K562 (cell line): Measurements from ENCODE around the gene FAM3C. TPM values are rescaled to one million over a fixed set of nuclear protein-coding genes. Genes with fewer than 3 reads are reported as not detected.
"Not testable (repeated sequence)": the region's sequence is repeated elsewhere in the genome, so short reads cannot be mapped to it uniquely, and the experiment has no call there.

Experiments
- ATAC-seq: fragments of 200-7000 bp; cut with Tn5 transposase; 3 replicates; pipeline ENCODE4 v1.9.1; 2020; ENCODE audit warnings: moderate library complexity
- BruUV-seq: library from RNA; stranded (reverse); fragments of 400-500 nt; replicated peaks from 2 replicates; lab custom pipeline; 2021; lab: Mats Ljungman, UMichigan
- CTCF ChIA-PET: fragments of 300-600 bp; formaldehyde crosslinking; extraction: SDS; loops from one replicate; lab custom pipeline; 2021; ENCODE audit warnings: low intra/inter-chr PET ratio; lab: Yijun Ruan, JAX
- POLR2A ChIA-PET: fragments of 300-600, 350-650 bp; sonication (Branson Sonifier 250); formaldehyde crosslinking; extraction: SDS; loops from one replicate; lab custom pipeline; 2021; ENCODE audit warnings: antibody characterized with exemption, inconsistent platforms; lab: Yijun Ruan, JAX
- DNase-seq, 4 experiments: peaks; one replicate each; pipeline versions ENCODE4 v3.0.0 to v3.0.0-alpha.2; 2011 to 2018; ENCODE audit warnings: low spot score in 3 of 4, mixed read lengths in 3 of 4; ENCODE audit errors: extremely low read depth in 1 of 4
- FAIRE-seq: peaks from 2 replicates; lab custom pipeline; 2011; peaks lifted over from hg19 to GRCh38; lab: Jason Lieb, UNC
- H2AFZ ChIP-seq: 2 replicates; pipeline ENCODE4 v1.6.0; 2011; ENCODE audit warnings: low read depth, low read length, control low read depth, inconsistent platforms
- H3K27ac ChIP-seq: fragments of 200-600 bp; 3 replicates; pipeline ENCODE4 v1.8.0; 2011; ENCODE audit warnings: low read depth, mild to moderate bottlenecking, control low read depth, inconsistent platforms, low read length, moderate library complexity, mixed read lengths; ENCODE audit errors: extremely low read depth
- H3K27me3 ChIP-seq, 2 experiments: fragments of 300-600 bp in 1 of 2; 2 replicates in 1 of 2; 3 replicates in 1 of 2; pipeline versions ENCODE4 v1.6.0 to v1.8.0; 2011; ENCODE audit warnings: inconsistent platforms in 2 of 2, low read length in 2 of 2, mild to moderate bottlenecking in 1 of 2, mixed read lengths in 1 of 2, moderate library complexity in 1 of 2; ENCODE audit not compliant: control insufficient read depth in 2 of 2, insufficient read depth in 2 of 2
- H3K36me3 ChIP-seq: fragments of 300-600 bp; 3 replicates; pipeline ENCODE4 v1.8.0; 2011; ENCODE audit warnings: mild to moderate bottlenecking, low read length, inconsistent platforms; ENCODE audit not compliant: control insufficient read depth, insufficient read depth
- H3K4me1 ChIP-seq, 2 experiments: fragments of 200-600 bp in 1 of 2; replicated peaks in 1 of 2; 2 replicates in 1 of 2; 3 replicates in 1 of 2; pipeline versions ENCODE4 v1.5.1 to v1.8.0; 2011; ENCODE audit warnings: inconsistent platforms in 2 of 2, low read length in 2 of 2, mild to moderate bottlenecking in 1 of 2, mixed read lengths in 1 of 2, moderate library complexity in 1 of 2; ENCODE audit not compliant: control insufficient read depth in 2 of 2, insufficient read depth in 2 of 2
- H3K4me2 ChIP-seq: 2 replicates; pipeline ENCODE4 v1.6.1; 2011; ENCODE audit warnings: low read length, control low read depth, inconsistent platforms, mixed read lengths; ENCODE audit not compliant: insufficient read depth
- H3K4me3 ChIP-seq: fragments of 200-600 bp; sonication (generic), shearing (Covaris generic); 2 replicates; pipeline ENCODE4 v1.5.1; 2016; ENCODE audit warnings: control low read depth, inconsistent platforms
- H3K79me2 ChIP-seq: fragments of 200-600 bp; 3 replicates; pipeline ENCODE4 v1.8.0; 2011; ENCODE audit warnings: low read length, inconsistent platforms; ENCODE audit not compliant: control insufficient read depth, insufficient read depth
- H3K9ac ChIP-seq, 2 experiments: 2 replicates each; pipeline versions ENCODE4 v1.6.0 to v1.6.1; 2011; ENCODE audit warnings: low read depth in 2 of 2, low read length in 2 of 2, control low read depth in 1 of 2, inconsistent platforms in 1 of 2, mild to moderate bottlenecking in 1 of 2, mixed read lengths in 1 of 2; ENCODE audit not compliant: insufficient read depth in 1 of 2
- H3K9me1 ChIP-seq: one replicate; pipeline ENCODE4 v1.6.0; 2011; ENCODE audit warnings: inconsistent platforms, mild to moderate bottlenecking, low read length, moderate library complexity; ENCODE audit not compliant: control insufficient read depth, insufficient read depth
- H3K9me3 ChIP-seq: replicated peaks from 2 replicates; pipeline ENCODE4 v1.5.1; 2011; ENCODE audit warnings: low read depth, low read length, inconsistent platforms; ENCODE audit not compliant: control insufficient read depth, insufficient read depth
- H4K20me1 ChIP-seq: replicated peaks from 2 replicates; pipeline ENCODE4 v1.6.1; 2011; ENCODE audit warnings: low read length, inconsistent platforms, mixed read lengths; ENCODE audit not compliant: control insufficient read depth, insufficient read depth
- C11orf30 ChIP-seq: fragments of 450-650 bp; IDR thresholded peaks from 2 replicates; pipeline ENCODE4 v1.6.1; 2016; ENCODE audit warnings: low read depth, mild to moderate bottlenecking
- ZNF316 ChIP-seq: fragments of 450-650 bp; IDR thresholded peaks from 2 replicates; pipeline ENCODE4 v1.6.1; 2016
- WGBS: fragments of 100-300 bp; shearing (Covaris generic); methylation state at CpG from one replicate; pipeline ENCODE4 v1.1.6; 2016; ENCODE audit warnings: low coverage, mixed read lengths; ENCODE audit not compliant: insufficient coverage; ENCODE audit errors: missing lambda C conversion rate; 5-methylcytosine and 5-hydroxymethylcytosine counted together
- in situ Hi-C: fragments of 300-500 bp; cut with MboI; formaldehyde crosslinking; loops from 4 replicates; pipeline ENCODE4 v1.15.0; 2018; ENCODE audit warnings: inconsistent platforms, mixed read lengths
- intact Hi-C: fragments of 100-400 bp; cut with micrococcal nuclease; formaldehyde crosslinking; loops from 2 replicates; pipeline ENCODE4 v1.14.2; 2022
- polyA plus RNA-seq, 8 experiments: library from polyadenylated mRNA; depleted of rRNA in 4 of 8; stranded (reverse) in 5 of 8; unstranded in 3 of 8; fragments of >200 nt; fragmentation: Nextera tagmentation in 2 of 8; fragmentation: Illumina TruSeq in 1 of 8; extraction: Ambion mirVana in 2 of 8; extraction: Trizol in 1 of 8; gene quantifications; 2 replicates each; pipeline versions ENCODE4 v1.2.1 to v1.2.3, GENCODE V29; 2011 to 2014; ENCODE audit warnings: inconsistent platforms in 1 of 8, missing spikeins in 1 of 8
- total RNA-seq, 7 experiments: library from RNA; depleted of rRNA in 6 of 7; stranded (reverse); fragments of >200 nt in 6 of 7; fragmentation: Illumina TruSeq in 2 of 7; extraction: Trizol in 2 of 7; gene quantifications; 2 replicates each; pipeline versions ENCODE4 v1.2.1 to v1.2.3, GENCODE V29; 2011 to 2021; ENCODE audit warnings: low replicate concordance in 1 of 7
- TF ChIP-seq, protein P1 (sequence below), 2 experiments: fragments of 450-650 bp; formaldehyde crosslinking in 1 of 2; IDR thresholded peaks; 2 replicates each; pipeline versions ENCODE4 v1.4.0 to v1.6.1; 2014 to 2020; ENCODE audit warnings: mild to moderate bottlenecking in 2 of 2, borderline replicate concordance in 1 of 2, low read depth in 1 of 2

Gene FAM3C
- total and polyA plus RNA-seq, 9 of the 15 experiments (the other 6 are each of a cell fraction or from before 2014, with no cell fraction given): 10.6 to 42.6 (median 30.0) TPM

DNA sequence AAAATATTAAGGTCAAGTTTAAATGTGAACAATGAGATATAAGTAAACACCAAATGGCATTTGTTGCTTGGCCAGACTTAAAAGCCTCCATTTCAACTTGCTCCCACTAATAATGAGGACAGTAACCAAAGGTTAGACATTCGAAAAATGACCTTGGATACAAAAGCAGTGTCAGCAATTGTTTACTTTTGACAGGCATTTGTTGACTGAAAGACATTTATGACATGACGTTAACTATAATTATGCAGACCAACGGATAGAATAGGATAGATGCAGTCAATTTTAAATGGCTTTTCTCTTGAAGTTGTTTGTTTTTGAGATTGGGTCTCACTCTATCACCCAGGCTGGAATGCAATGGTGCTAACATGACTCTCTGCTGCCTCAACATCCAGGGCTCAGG lies 73.6 kb downstream of the FAM3C start:
- Histone ChIP-seq H3K4me3 (no peak overlapping the region), H2AFZ (no peak overlapping the region), H3K9me1 (no peaks in the 10 kb centered on the region), H3K4me2 (no peak overlapping the region), H3K9me3 (no peaks in the 10 kb centered on the region), H3K9ac (no peak overlapping the region), H3K79me2 (no peaks in the 10 kb centered on the region), H3K27me3 (peaks cover 7 to 8% of the 10 kb centered on the region in 2 experiments; a peak in 3 of 5 replicates), H3K4me1 (no peaks in the 10 kb centered on the region), H3K27ac (no peak overlapping the region), H3K36me3 (no peaks in the 10 kb centered on the region), H4K20me1 (no peaks in the 10 kb centered on the region; the same call in 1 of the 2 replicates)
- DNase-seq (no peak), FAIRE-seq (no peak), ATAC-seq (no peak)
- no TSS peak for BruUV-seq
- in situ Hi-C loops: no loop called here
- CTCF ChIA-PET: no interaction called here
- TF ChIP-seq, protein P1, sequence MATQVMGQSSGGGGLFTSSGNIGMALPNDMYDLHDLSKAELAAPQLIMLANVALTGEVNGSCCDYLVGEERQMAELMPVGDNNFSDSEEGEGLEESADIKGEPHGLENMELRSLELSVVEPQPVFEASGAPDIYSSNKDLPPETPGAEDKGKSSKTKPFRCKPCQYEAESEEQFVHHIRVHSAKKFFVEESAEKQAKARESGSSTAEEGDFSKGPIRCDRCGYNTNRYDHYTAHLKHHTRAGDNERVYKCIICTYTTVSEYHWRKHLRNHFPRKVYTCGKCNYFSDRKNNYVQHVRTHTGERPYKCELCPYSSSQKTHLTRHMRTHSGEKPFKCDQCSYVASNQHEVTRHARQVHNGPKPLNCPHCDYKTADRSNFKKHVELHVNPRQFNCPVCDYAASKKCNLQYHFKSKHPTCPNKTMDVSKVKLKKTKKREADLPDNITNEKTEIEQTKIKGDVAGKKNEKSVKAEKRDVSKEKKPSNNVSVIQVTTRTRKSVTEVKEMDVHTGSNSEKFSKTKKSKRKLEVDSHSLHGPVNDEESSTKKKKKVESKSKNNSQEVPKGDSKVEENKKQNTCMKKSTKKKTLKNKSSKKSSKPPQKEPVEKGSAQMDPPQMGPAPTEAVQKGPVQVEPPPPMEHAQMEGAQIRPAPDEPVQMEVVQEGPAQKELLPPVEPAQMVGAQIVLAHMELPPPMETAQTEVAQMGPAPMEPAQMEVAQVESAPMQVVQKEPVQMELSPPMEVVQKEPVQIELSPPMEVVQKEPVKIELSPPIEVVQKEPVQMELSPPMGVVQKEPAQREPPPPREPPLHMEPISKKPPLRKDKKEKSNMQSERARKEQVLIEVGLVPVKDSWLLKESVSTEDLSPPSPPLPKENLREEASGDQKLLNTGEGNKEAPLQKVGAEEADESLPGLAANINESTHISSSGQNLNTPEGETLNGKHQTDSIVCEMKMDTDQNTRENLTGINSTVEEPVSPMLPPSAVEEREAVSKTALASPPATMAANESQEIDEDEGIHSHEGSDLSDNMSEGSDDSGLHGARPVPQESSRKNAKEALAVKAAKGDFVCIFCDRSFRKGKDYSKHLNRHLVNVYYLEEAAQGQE (IDR thresholded peaks at IDR 0.05; ENCODE audit: borderline replicate concordance): no peak
- TF ChIP-seq, protein P1 (CRISPR knock-in tag; IDR thresholded peaks at IDR 0.05; ENCODE audit: low read depth): no peak
- TF ChIP-seq ZNF316 (peak; percentile 82), C11orf30 (peak; percentile 47; the same call in 1 of the 2 replicates)
- POLR2A ChIA-PET: no interaction called here
- 0% methylated on average over 3 of the region's 3 CpGs for WGBS
- intact Hi-C loops: no loop called here

DNA sequence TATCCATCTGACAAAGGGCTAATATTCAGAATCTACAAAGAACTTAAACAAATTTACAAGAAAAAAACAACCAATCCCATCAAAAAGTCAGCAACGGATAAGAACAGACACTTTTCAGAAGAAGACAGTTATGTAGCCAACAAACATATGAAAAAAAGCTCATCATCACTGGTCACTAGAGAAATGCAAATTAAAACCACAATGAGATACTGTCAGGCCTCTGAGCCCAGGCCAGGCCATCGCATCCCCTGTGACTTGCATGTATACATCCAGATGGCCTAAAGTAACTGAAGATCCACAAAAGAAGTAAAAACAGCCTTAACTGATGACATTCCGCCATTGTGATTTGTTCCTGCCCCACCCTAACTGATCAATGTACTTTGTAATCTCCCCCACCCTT lies 80.9 kb downstream of the FAM3C start:
- intact Hi-C loops, H3K27ac ChIP-seq, H3K4me1 ChIP-seq, CTCF ChIA-PET, BruUV-seq, DNase-seq, H3K36me3 ChIP-seq, FAIRE-seq, H3K9me3 ChIP-seq, H3K9me1 ChIP-seq, H4K20me1 ChIP-seq, H3K79me2 ChIP-seq, H2AFZ ChIP-seq, ATAC-seq, H3K4me2 ChIP-seq, H3K9ac ChIP-seq, POLR2A ChIA-PET, H3K4me3 ChIP-seq: not testable (repeated sequence)
- H3K27me3 ChIP-seq: peaks cover 9 to 13% of the 10 kb centered on the region in 2 experiments
- in situ Hi-C loops: loop anchor here (10.0 kb wide), 1 partner anchor 520 kb away; no protein-coding TSS in a partner anchor
- WGBS: 0% methylated on average over 2 of the region's 3 CpGs
